Loucy (cell line): Measurements from ENCODE around the gene CTNNB1.
"Not testable (repeated sequence)": the region's sequence is repeated elsewhere in the genome, so short reads cannot be mapped to it uniquely, and the experiment has no call there.

ENCODE experiments used
- H2AFZ ChIP-seq: fragments of 200-600 bp; sonication (generic); 2 replicates; pipeline ENCODE4 v1.6.0; 2016; ENCODE audit warnings: antibody characterized with exemption, mild to moderate bottlenecking, low read length, moderate library complexity
- H3F3A ChIP-seq: fragments of 200-600 bp; 2 replicates; pipeline ENCODE4 v1.6.0; 2016; ENCODE audit warnings: antibody characterized with exemption, low read depth, mild to moderate bottlenecking
- H3K27me3 ChIP-seq: fragments of 200-600 bp; sonication (generic); 2 replicates; pipeline ENCODE4 v1.6.1; 2014; ENCODE audit warnings: low read length, mild to moderate bottlenecking; ENCODE audit not compliant: insufficient read depth, poor library complexity, severe bottlenecking
- H3K36me3 ChIP-seq: fragments of 200-600 bp; sonication (generic); 2 replicates; pipeline ENCODE4 v1.6.1; 2016; ENCODE audit warnings: low read length; ENCODE audit not compliant: insufficient read depth
- H3K4me1 ChIP-seq: fragments of 200-600 bp; sonication (generic); 2 replicates; pipeline ENCODE4 v1.5.1; 2014; ENCODE audit warnings: low read length, mild to moderate bottlenecking; ENCODE audit not compliant: insufficient read depth, poor library complexity, severe bottlenecking
- H3K4me2 ChIP-seq: fragments of 200-600 bp; sonication (generic); 2 replicates; pipeline ENCODE4 v1.6.0; 2014; ENCODE audit warnings: antibody characterized with exemption, low read length, low read depth, mild to moderate bottlenecking; ENCODE audit not compliant: poor library complexity, severe bottlenecking
- H3K4me3 ChIP-seq: fragments of 200-600 bp; sonication (generic); 2 replicates; pipeline ENCODE4 v1.5.1; 2014; ENCODE audit warnings: low read length, mild to moderate bottlenecking, mixed read lengths; ENCODE audit not compliant: poor library complexity, severe bottlenecking
- H3K79me2 ChIP-seq: fragments of 200-600 bp; sonication (generic); 2 replicates; pipeline ENCODE4 v1.6.1; 2014; ENCODE audit warnings: low read length; ENCODE audit not compliant: insufficient read depth
- H3K9ac ChIP-seq: fragments of 200-600 bp; sonication (generic); 2 replicates; pipeline ENCODE4 v1.6.0; 2014; ENCODE audit warnings: mild to moderate bottlenecking, low read depth, low read length, moderate library complexity; ENCODE audit not compliant: poor library complexity, severe bottlenecking
- H3K9me2 ChIP-seq: fragments of 200-600 bp; sonication (generic); replicated peaks from 2 replicates; pipeline ENCODE4 v1.6.1; 2016; ENCODE audit warnings: low read depth, low read length, mixed read lengths
- H3K9me3 ChIP-seq: fragments of 200-600 bp; sonication (generic); 2 replicates; pipeline ENCODE4 v1.6.1; 2014; ENCODE audit warnings: mild to moderate bottlenecking, antibody characterized with exemption, low read length, low read depth; ENCODE audit not compliant: insufficient read depth
- H4K20me1 ChIP-seq: fragments of 200-600 bp; sonication (generic); 2 replicates; pipeline ENCODE4 v1.6.0; 2014; ENCODE audit warnings: antibody characterized with exemption, low read length, mild to moderate bottlenecking; ENCODE audit not compliant: insufficient read depth, poor library complexity, severe bottlenecking
- EZH2phosphoT487 ChIP-seq: fragments of 200-600 bp; IDR thresholded peaks from 2 replicates; pipeline ENCODE4 v1.6.1; 2018; ENCODE audit warnings: antibody characterized with exemption, mild to moderate bottlenecking, moderate library complexity, borderline replicate concordance
- TF ChIP-seq, protein P1 (sequence below): fragments of 200-600 bp; sonication (generic); conservative IDR thresholded peaks from 2 replicates; pipeline ENCODE4 v1.5.1; 2014; ENCODE audit warnings: mild to moderate bottlenecking, antibody characterized with exemption, low read length

Gene CTNNB1

GRCh38 chr3:41277790-41278465 lies 78.6 kb downstream of the CTNNB1 start:
- no peak overlapping the region for H3K9ac ChIP-seq
- no peaks in the 10 kb centered on the region for H4K20me1 ChIP-seq
- H3K36me3 ChIP-seq, result no peaks in the 10 kb centered on the region
- H3K4me3 ChIP-seq, result no peak overlapping the region
- peaks cover 3% of the 10 kb centered on the region; the same call in 1 of the 2 replicates for H3K9me3 ChIP-seq
- TF ChIP-seq EZH2phosphoT487, result no peak
- TF ChIP-seq, protein P1, sequence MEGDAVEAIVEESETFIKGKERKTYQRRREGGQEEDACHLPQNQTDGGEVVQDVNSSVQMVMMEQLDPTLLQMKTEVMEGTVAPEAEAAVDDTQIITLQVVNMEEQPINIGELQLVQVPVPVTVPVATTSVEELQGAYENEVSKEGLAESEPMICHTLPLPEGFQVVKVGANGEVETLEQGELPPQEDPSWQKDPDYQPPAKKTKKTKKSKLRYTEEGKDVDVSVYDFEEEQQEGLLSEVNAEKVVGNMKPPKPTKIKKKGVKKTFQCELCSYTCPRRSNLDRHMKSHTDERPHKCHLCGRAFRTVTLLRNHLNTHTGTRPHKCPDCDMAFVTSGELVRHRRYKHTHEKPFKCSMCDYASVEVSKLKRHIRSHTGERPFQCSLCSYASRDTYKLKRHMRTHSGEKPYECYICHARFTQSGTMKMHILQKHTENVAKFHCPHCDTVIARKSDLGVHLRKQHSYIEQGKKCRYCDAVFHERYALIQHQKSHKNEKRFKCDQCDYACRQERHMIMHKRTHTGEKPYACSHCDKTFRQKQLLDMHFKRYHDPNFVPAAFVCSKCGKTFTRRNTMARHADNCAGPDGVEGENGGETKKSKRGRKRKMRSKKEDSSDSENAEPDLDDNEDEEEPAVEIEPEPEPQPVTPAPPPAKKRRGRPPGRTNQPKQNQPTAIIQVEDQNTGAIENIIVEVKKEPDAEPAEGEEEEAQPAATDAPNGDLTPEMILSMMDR, result no peak
- H3K4me1 ChIP-seq, result no peaks in the 10 kb centered on the region
- no peaks in the 10 kb centered on the region for H3K9me2 ChIP-seq
- H3K27me3 ChIP-seq, result no peaks in the 10 kb centered on the region
- no peaks in the 10 kb centered on the region for H3F3A ChIP-seq
- no peaks in the 10 kb centered on the region for H3K79me2 ChIP-seq
- H2AFZ ChIP-seq, result no peak overlapping the region
- H3K4me2 ChIP-seq, result no peak overlapping the region

- H3K4me1 ChIP-seq, H3F3A ChIP-seq, H3K79me2 ChIP-seq, H3K4me3 ChIP-seq, H4K20me1 ChIP-seq, H2AFZ ChIP-seq, H3K4me2 ChIP-seq, H3K9ac ChIP-seq, H3K36me3 ChIP-seq, H3K9me2 ChIP-seq, H3K27me3 ChIP-seq, H3K9me3 ChIP-seq: not testable (repeated sequence)
These were observed 85.6 kb downstream of the CTNNB1 start for GRCh38 chr3:41284934-41285333.

- TF ChIP-seq, protein P1, result peak; percentile 23; the same call in 1 of the 2 replicates
- TF ChIP-seq EZH2phosphoT487, result no peak
- H3K9ac ChIP-seq, result no peak overlapping the region
- no peaks in the 10 kb centered on the region for H3K27me3 ChIP-seq
- H3K79me2 ChIP-seq, result no peaks in the 10 kb centered on the region
- H3K4me3 ChIP-seq, result no peak overlapping the region
- no peaks in the 10 kb centered on the region for H3K9me3 ChIP-seq
- no peaks in the 10 kb centered on the region for H3K9me2 ChIP-seq
- no peak overlapping the region for H3K4me2 ChIP-seq
- no peak overlapping the region for H2AFZ ChIP-seq
- H3F3A ChIP-seq, result no peaks in the 10 kb centered on the region
- peaks cover 5% of the 10 kb centered on the region for H3K4me1 ChIP-seq
- H4K20me1 ChIP-seq, result no peaks in the 10 kb centered on the region
- H3K36me3 ChIP-seq, result no peaks in the 10 kb centered on the region
These were observed 87.0 kb downstream of the CTNNB1 start for GRCh38 chr3:41286305-41286704.

DNA sequence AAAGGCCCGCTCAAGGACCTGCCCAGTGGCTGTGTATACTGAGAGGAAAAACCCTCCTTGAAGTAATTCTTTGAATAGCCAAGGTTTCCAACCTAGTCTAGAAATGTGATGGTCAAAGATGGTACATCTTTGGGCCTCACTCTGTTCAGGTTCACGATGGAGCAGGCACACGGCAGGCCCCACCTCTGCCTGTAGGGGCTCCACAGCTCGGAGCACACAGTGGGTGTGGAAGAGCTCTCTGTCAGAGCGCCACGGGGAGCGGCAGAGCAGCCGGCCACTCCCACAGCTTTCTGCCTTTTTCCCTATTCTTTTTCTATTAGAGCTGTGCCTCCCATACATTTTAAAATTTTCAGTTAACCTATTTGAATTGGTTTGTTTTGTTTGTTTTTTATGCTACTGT lies 89.5 kb downstream of the CTNNB1 start:
- no peaks in the 10 kb centered on the region for H3F3A ChIP-seq
- no peaks in the 10 kb centered on the region for H3K9me2 ChIP-seq
- H3K4me2 ChIP-seq, result no peak overlapping the region
- no peaks in the 10 kb centered on the region for H3K9me3 ChIP-seq
- H3K27me3 ChIP-seq, result no peaks in the 10 kb centered on the region
- H3K9ac ChIP-seq, result no peak overlapping the region
- H2AFZ ChIP-seq, result no peak overlapping the region
- no peaks in the 10 kb centered on the region for H3K36me3 ChIP-seq
- no peaks in the 10 kb centered on the region for H4K20me1 ChIP-seq
- H3K4me1 ChIP-seq, result peaks cover 5% of the 10 kb centered on the region
- H3K79me2 ChIP-seq, result no peaks in the 10 kb centered on the region
- TF ChIP-seq EZH2phosphoT487, result no peak
- TF ChIP-seq, protein P1, result no peak
- no peak overlapping the region for H3K4me3 ChIP-seq
